Measurements from ENCODE around the gene MFN1.

MFN1 gene

GRCh38 chr3:179401561-179401960 is 54.1 kb downstream of the MFN1 start:
- DNase-seq (ENCODE audit: low spot score), result no peak
- no peak for TF ChIP-seq CTCF (IDR thresholded peaks at IDR 0.05; ENCODE audit: extremely low read depth, missing control alignments)

GRCh38 chr3:179402963-179403362 is 55.5 kb downstream of the MFN1 start:
- no peak for TF ChIP-seq CTCF (IDR thresholded peaks at IDR 0.05; ENCODE audit: extremely low read depth, missing control alignments)

GRCh38 chr3:179404307-179404706 is 56.8 kb downstream of the MFN1 start:
- DNase-seq (ENCODE audit: low spot score), result no peak
- no peak for TF ChIP-seq CTCF (IDR thresholded peaks at IDR 0.05; ENCODE audit: extremely low read depth, missing control alignments)

More at GRCh38 chr3:179402963-179403362, 55.5 kb downstream of the MFN1 start:
- DNase-seq (ENCODE audit: low spot score), result no peak

- no peak for DNase-seq (ENCODE audit: low spot score)
These were observed 62.8 kb downstream of the MFN1 start for GRCh38 chr3:179410331-179410730.

GRCh38 chr3:179410999-179411398 is 63.5 kb downstream of the MFN1 start:
- DNase-seq (ENCODE audit: low spot score), result no peak
- no peak for TF ChIP-seq CTCF (IDR thresholded peaks at IDR 0.05; ENCODE audit: extremely low read depth, missing control alignments)

More at GRCh38 chr3:179410331-179410730, 62.8 kb downstream of the MFN1 start:
- no peak for TF ChIP-seq CTCF (IDR thresholded peaks at IDR 0.05; ENCODE audit: extremely low read depth, missing control alignments)

- DNase-seq (ENCODE audit: low spot score), result no peak
- TF ChIP-seq CTCF (IDR thresholded peaks at IDR 0.05; ENCODE audit: extremely low read depth, missing control alignments), result no peak
These were observed 67.3 kb downstream of the MFN1 start for GRCh38 chr3:179414804-179415203.

GRCh38 chr3:179415377-179415776 is 67.9 kb downstream of the MFN1 start:
- DNase-seq (ENCODE audit: low spot score), result no peak
- TF ChIP-seq CTCF (IDR thresholded peaks at IDR 0.05; ENCODE audit: extremely low read depth, missing control alignments), result no peak

Data from GM20000 (cell line).